Neural progenitor cell (in vitro differentiated cells): ENCODE measurements around the gene INIP.

Experiments used
- EZH2 ChIP-seq: fragments of 200-600 bp; sonication (generic); IDR thresholded peaks from 2 replicates; pipeline ENCODE4 v1.6.1; 2017; ENCODE audit warnings: antibody characterized with exemption, mild to moderate bottlenecking, moderate library complexity
- EZH2phosphoT487 ChIP-seq: fragments of 200-600 bp; sonication (generic); IDR thresholded peaks from 2 replicates; pipeline ENCODE4 v1.6.1; 2017; ENCODE audit warnings: antibody characterized with exemption
- TF ChIP-seq, protein P1 (sequence below): fragments of 200-600 bp; sonication (generic); IDR thresholded peaks from 2 replicates; pipeline ENCODE4 v1.5.1; 2017; ENCODE audit warnings: antibody characterized with exemption, mild to moderate bottlenecking

DNA sequence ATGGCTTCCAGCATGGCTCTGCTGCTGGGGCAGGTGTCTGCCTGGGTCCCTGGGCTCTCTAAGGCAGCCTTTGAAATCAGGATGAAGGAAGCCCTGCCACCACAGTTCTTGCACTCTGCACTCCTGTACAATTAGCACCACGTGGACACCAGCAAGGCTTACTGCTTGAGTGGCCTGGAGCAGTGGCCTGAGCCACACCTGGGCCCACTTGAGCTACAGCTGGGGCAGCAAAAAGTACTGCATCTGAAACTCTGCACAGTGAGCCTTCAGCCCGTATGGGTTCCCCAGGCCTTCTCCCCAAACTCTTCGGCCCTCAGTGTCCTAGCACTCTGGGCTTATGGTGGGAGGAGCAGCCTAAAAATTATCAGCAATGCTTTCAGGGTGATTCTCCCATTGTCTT lies 8.0 kb upstream of the INIP start:
- TF ChIP-seq EZH2, result no peak
- TF ChIP-seq, protein P1, sequence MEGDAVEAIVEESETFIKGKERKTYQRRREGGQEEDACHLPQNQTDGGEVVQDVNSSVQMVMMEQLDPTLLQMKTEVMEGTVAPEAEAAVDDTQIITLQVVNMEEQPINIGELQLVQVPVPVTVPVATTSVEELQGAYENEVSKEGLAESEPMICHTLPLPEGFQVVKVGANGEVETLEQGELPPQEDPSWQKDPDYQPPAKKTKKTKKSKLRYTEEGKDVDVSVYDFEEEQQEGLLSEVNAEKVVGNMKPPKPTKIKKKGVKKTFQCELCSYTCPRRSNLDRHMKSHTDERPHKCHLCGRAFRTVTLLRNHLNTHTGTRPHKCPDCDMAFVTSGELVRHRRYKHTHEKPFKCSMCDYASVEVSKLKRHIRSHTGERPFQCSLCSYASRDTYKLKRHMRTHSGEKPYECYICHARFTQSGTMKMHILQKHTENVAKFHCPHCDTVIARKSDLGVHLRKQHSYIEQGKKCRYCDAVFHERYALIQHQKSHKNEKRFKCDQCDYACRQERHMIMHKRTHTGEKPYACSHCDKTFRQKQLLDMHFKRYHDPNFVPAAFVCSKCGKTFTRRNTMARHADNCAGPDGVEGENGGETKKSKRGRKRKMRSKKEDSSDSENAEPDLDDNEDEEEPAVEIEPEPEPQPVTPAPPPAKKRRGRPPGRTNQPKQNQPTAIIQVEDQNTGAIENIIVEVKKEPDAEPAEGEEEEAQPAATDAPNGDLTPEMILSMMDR, result no peak
- TF ChIP-seq EZH2phosphoT487, result no peak
